ENCODE data around the gene OSER1. TPM values are rescaled to one million over a fixed set of nuclear protein-coding genes. Genes with fewer than 3 reads are reported as not detected.
A peak's percentile ranks its signal among the peaks of the same experiment; 100 is the strongest.

OSER1 gene
- total RNA-seq, 4 donors from 2014 or later = 41.2 to 49.6 (median 46.8) TPM

- WGBS, 2 donors = 21 to 27% methylated on average over 8 of the region's 8 CpGs
- DNase-seq (ENCODE audit: low spot score in 2 of 2) = no peak
- TF ChIP-seq CTCF (IDR thresholded peaks at IDR 0.05) (peak in 1 of 3 donors; percentile 63), POLR2A (IDR thresholded peaks at IDR 0.05) (no peak)
- intact Hi-C loops (cut with DNase I; ENCODE audit: low total_unique reads) = no loop called here
- H3K4me3 ChIP-seq (ENCODE audit: low read depth, poor library complexity, severe bottlenecking) = no peak overlapping the region
Observed at GRCh38 chr20:44187772-44188709, 22.5 kb downstream of the OSER1 start.

DNA sequence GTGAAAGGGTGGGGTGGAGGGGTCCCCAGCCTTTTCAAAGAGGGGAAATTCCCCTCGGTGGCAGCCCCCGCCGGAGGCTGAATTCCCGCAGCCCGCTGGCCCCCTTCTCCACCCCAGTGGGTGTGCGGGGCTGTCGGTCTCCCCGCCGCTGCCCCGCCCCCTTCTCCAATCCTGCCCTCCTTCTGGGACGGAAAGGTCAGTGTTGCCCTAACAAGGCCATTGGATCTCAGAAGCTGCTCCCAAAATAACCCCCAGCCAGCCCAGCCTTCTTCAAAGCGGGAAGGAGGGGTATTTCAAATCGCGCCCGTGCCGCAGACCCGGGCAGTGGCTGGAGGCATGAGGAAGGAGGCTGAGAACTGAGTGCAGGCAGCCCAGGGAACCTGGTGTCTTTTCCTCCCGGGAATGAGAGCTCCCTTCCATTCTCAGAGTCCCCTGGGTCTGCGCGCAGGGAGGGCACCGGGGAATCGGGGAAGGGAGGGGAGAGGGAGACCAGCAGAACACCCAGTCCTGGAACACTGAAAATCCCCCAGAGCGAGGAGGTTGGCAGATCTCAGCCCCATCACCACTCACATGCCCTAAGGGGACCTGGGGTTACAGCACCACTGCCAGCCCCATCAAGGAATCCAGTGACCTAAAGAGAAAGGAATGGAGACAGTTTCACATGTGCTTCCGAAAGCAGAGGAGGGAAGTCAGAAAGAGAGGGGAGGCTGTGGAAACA is 23.4 kb downstream of the OSER1 start, which contains the start of gene JPH2:
TSS of gene JPH2 (minus strand) at position 135 of the 718 bp plus-strand sequence. CDS start 483 bp downstream, outside the sequence.
- peak within 1 kb of the TSS; percentile 1 for H3K4me3 ChIP-seq (ENCODE audit: low read depth, poor library complexity, severe bottlenecking)
- intact Hi-C loops (cut with DNase I; ENCODE audit: low total_unique reads) = no loop called here
- DNase-seq (ENCODE audit: low spot score in 2 of 2) = peak; percentile 33 to 86
- TF ChIP-seq CTCF (IDR thresholded peaks at IDR 0.05) = no peak
- TF ChIP-seq POLR2A (IDR thresholded peaks at IDR 0.05) = no peak
- whole genome bisulfite sequencing, 2 donors = 0 to 2% methylated on average over 24 of the region's 24 CpGs

GRCh38 chr20:44186674-44187053 is 23.9 kb downstream of the OSER1 start:
- peak overlapping the region; percentile 1 for H3K4me3 ChIP-seq (ENCODE audit: low read depth, poor library complexity, severe bottlenecking)
- WGBS, 2 donors = 4 to 9% methylated on average over 8 to 14 of the region's 14 CpGs
- no peak for TF ChIP-seq CTCF (IDR thresholded peaks at IDR 0.05)
- TF ChIP-seq POLR2A (IDR thresholded peaks at IDR 0.05) = no peak
- DNase-seq (ENCODE audit: low spot score in 2 of 2) = no peak
- intact Hi-C loops (cut with DNase I; ENCODE audit: low total_unique reads) = no loop called here

GRCh38 chr20:44186201-44186600 is 24.4 kb downstream of the OSER1 start:
- H3K4me3 ChIP-seq (ENCODE audit: low read depth, poor library complexity, severe bottlenecking) = no peak overlapping the region
- TF ChIP-seq POLR2A (IDR thresholded peaks at IDR 0.05) = no peak
- no peak for TF ChIP-seq CTCF (IDR thresholded peaks at IDR 0.05)
- intact Hi-C loops (cut with DNase I; ENCODE audit: low total_unique reads) = no loop called here
- 72 to 80% methylated on average over 14 of the region's 14 CpGs for WGBS, 2 donors
- DNase-seq (ENCODE audit: low spot score in 2 of 2) = no peak

- DNase-seq (ENCODE audit: low spot score in 2 of 2) = no peak
- no peak overlapping the region for H3K4me3 ChIP-seq (ENCODE audit: low read depth, poor library complexity, severe bottlenecking)
- WGBS, 2 donors = 93 to 97% methylated on average over 4 of the region's 4 CpGs
- TF ChIP-seq CTCF (IDR thresholded peaks at IDR 0.05) (no peak), POLR2A (IDR thresholded peaks at IDR 0.05) (no peak)
- intact Hi-C loops (cut with DNase I; ENCODE audit: low total_unique reads) = no loop called here
Observed at GRCh38 chr20:44185574-44185973, 25.0 kb downstream of the OSER1 start.

Measured in lower leg skin (tissue), 4 donors.